ENCODE results near the gene GRB10. TPM values are rescaled to one million over a fixed set of nuclear protein-coding genes. Genes with fewer than 3 reads are reported as not detected.

The GRB10 gene
- total and polyA plus RNA-seq, 9 donors: 10.0 to 93.3 (median 27.8) TPM

DNA sequence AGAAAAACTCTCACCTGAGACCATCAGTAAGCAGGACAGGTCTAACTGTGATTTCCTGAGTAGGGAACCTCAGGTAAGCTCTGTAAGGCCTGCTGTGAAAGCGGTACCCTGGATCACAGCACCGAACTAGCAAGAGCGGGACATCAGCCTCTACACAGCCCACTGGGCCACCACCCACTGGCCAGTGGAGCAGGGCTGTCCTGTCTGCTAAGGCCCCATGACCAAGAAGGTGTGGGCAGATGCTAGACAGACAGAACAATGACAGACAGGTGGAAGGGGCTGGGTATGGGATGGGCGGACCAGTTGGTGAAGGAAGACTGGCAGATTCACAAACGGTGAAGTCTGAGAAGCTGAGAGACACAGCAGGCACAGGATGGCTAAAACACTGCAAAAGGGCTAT is 138.1 kb downstream of the GRB10 start:
- TF ChIP-seq EP300 (IDR thresholded peaks at IDR 0.05) (no peak), POLR2A (IDR thresholded peaks at IDR 0.05) (no peak)
- TF ChIP-seq, protein P1, sequence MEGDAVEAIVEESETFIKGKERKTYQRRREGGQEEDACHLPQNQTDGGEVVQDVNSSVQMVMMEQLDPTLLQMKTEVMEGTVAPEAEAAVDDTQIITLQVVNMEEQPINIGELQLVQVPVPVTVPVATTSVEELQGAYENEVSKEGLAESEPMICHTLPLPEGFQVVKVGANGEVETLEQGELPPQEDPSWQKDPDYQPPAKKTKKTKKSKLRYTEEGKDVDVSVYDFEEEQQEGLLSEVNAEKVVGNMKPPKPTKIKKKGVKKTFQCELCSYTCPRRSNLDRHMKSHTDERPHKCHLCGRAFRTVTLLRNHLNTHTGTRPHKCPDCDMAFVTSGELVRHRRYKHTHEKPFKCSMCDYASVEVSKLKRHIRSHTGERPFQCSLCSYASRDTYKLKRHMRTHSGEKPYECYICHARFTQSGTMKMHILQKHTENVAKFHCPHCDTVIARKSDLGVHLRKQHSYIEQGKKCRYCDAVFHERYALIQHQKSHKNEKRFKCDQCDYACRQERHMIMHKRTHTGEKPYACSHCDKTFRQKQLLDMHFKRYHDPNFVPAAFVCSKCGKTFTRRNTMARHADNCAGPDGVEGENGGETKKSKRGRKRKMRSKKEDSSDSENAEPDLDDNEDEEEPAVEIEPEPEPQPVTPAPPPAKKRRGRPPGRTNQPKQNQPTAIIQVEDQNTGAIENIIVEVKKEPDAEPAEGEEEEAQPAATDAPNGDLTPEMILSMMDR (IDR thresholded peaks at IDR 0.05): no peak
- WGBS, 3 donors: 83 to 92% (median 91%) methylated on average over 5 of the region's 5 CpGs
- no peak for DNase-seq
- Histone ChIP-seq H3K9me3 (no peaks in the 10 kb centered on the region), H3K36me3 (no peaks in the 10 kb centered on the region), H3K27ac (no peak overlapping the region), H3K4me1 (ENCODE audit: insufficient read depth) (peaks cover 5% of the 10 kb centered on the region), H3K4me3 (no peak overlapping the region), H3K27me3 (no peaks in the 10 kb centered on the region)
- intact Hi-C loops (cut with DNase I): no loop called here

DNA sequence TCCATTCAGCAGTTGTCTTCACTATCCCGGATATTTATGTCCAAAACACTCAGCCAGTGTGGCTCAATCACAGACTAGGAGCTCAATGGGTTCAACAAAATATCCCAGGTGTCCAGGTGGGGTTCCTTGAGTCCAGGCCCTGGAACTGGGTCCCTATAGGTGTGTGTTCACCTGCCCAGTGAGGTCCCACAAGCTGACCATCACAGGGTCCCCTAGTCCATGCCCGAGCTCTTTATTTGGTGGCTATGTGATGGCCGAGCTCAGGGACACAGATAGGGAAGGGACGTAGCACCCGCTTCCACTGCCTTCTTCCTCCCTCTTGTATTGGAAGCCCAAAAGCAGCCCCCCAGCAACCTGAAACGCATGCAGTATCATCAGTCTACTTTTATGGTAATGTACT is 138.6 kb downstream of the GRB10 start:
- no peak for DNase-seq
- peaks cover 5% of the 10 kb centered on the region for H3K4me1 ChIP-seq (ENCODE audit: insufficient read depth)
- H3K27me3 ChIP-seq: no peaks in the 10 kb centered on the region
- no peaks in the 10 kb centered on the region for H3K36me3 ChIP-seq
- TF ChIP-seq POLR2A (IDR thresholded peaks at IDR 0.05) (no peak), EP300 (IDR thresholded peaks at IDR 0.05) (no peak)
- TF ChIP-seq, protein P1 (IDR thresholded peaks at IDR 0.05): no peak
- H3K4me3 ChIP-seq: no peak overlapping the region
- no peaks in the 10 kb centered on the region for H3K9me3 ChIP-seq
- WGBS, 3 donors: 94 to 97% (median 96%) methylated on average over 6 of the region's 6 CpGs
- H3K27ac ChIP-seq: no peak overlapping the region
- intact Hi-C loops (cut with DNase I): no loop called here

DNA sequence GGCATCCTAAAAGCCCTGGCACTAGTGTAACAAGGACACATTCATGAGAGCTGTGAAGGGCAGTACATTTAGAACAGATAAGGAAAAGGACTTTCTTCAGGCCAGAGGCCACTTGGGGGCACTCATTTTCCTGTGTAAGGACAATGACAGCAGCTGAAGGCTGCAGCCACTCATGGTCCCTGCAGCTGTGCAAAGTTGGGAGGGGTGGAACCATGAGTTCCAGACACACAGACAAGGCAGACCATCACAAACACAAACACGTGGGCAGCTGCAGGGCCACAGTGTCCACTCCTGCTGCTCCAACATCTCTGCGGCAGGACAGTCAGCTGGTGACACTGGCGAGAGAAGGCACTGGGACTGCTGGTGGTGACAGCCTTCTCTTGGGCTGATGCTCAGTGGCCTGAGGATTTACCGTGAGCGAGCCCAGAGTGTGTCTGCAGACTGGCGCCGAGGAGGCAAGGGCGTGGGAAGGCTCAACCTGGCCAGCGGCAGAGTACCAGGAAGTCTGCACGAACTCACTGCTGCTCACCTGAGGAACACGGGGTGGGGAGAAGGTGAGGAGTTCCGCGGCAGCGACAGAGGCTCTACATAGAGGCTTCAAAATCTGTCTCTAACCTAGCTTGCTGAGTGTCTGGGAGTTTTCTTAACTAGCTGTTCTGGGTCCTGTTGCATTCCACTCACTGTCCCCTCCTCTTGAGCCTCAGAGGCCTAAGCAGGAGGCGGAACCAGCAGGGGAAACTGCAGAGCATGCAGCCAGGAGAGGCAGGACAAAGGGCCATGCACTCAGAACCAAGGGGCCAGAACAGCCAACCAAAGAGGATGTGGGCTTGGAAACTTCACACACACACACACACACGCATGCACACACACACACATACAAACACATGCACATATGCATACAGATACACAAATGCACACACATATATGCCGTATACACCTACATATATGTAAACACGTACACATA is 141.0 kb downstream of the GRB10 start:
- intact Hi-C loops (cut with DNase I): no loop called here
- H3K36me3 ChIP-seq: no peaks in the 10 kb centered on the region
- H3K4me1 ChIP-seq (ENCODE audit: insufficient read depth): peaks cover 5% of the 10 kb centered on the region
- 92 to 97% (median 94%) methylated on average over 18 of the region's 18 CpGs for WGBS, 3 donors
- DNase-seq: peak in 2 of 5 donors; percentile 13 to 15
- no peak overlapping the region for H3K4me3 ChIP-seq
- no peak for TF ChIP-seq EP300 (IDR thresholded peaks at IDR 0.05)
- no peak for TF ChIP-seq POLR2A (IDR thresholded peaks at IDR 0.05)
- TF ChIP-seq, protein P1 (IDR thresholded peaks at IDR 0.05): no peak
- no peaks in the 10 kb centered on the region for H3K27me3 ChIP-seq
- no peak overlapping the region for H3K27ac ChIP-seq
- H3K9me3 ChIP-seq: no peaks in the 10 kb centered on the region

DNA sequence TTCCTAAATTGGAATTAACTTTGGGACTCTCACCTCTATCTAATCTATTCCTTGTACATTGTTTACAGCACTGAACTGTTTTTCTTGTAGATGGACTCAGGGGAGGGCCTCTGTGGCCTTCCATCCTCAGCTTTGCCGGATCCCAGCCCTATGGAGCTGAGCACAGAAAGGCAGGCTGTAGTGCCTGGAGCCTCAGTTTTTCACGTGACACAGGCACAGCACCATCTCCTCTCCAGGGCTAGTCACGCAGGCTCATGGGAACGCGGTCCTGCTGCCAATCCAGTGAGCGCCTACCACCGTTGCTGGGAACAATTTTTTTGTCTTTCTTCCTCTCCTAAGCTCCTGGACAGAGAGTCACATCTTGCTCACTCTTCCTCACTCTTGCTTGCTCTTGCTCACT is 141.9 kb downstream of the GRB10 start:
- Histone ChIP-seq H3K27ac (no peak overlapping the region), H3K4me3 (no peak overlapping the region), H3K27me3 (no peaks in the 10 kb centered on the region), H3K4me1 (ENCODE audit: insufficient read depth) (peaks cover 5% of the 10 kb centered on the region), H3K36me3 (no peaks in the 10 kb centered on the region), H3K9me3 (no peaks in the 10 kb centered on the region)
- DNase-seq: no peak
- TF ChIP-seq POLR2A (IDR thresholded peaks at IDR 0.05): no peak
- TF ChIP-seq, protein P1 (IDR thresholded peaks at IDR 0.05): no peak
- no peak for TF ChIP-seq EP300 (IDR thresholded peaks at IDR 0.05)
- WGBS, 3 donors: 78 to 86% (median 86%) methylated on average over 7 of the region's 7 CpGs
- intact Hi-C loops (cut with DNase I): no loop called here

Measured in ovary (tissue), 9 donors.